Embryonic facial prominence (tissue), 1 donor: ENCODE data around the gene AMBRA1.
"Not testable (repeated sequence)": the region's sequence is repeated elsewhere in the genome, so short reads cannot be mapped to it uniquely, and the experiment has no call there.

ENCODE experiments used
- DNase-seq: peaks from one replicate; pipeline ENCODE4 v3.0.0-alpha.2; 2016; ENCODE audit errors: extremely low spot score

Gene AMBRA1

DNA sequence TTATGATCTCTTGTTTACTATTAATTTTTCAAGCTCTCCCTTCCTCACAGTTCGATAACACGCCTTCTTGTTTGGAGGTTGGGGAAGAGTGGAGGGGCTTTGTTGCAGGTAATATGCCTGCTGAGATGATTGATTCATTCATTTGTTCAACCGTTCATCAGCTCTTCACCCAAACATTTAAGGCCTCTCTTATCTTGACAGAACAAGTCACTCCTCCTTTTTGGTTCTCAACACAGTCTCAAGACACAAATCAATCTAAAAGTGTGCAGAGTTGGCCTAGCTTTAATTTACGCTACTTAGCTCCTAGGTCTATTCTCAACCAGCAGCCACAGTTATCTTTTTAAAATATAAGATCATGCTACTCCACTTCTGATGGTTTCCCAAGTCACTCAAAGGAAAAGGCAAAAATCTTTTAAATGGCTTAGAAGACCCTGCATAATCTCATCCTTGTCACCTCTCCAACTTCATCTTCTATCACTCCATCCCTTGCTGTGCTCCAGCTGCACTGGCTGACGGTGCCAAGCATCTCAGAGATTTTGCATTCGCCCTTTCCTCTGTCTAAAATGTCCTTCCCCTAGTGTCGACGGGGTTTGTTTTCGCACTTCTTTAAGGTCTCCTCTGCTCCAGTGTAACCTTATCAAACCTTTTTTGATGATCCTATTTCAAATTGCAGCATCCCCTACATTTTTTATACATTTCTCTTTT is 60.3 kb downstream of the AMBRA1 start:
- no peak for DNase-seq

DNA sequence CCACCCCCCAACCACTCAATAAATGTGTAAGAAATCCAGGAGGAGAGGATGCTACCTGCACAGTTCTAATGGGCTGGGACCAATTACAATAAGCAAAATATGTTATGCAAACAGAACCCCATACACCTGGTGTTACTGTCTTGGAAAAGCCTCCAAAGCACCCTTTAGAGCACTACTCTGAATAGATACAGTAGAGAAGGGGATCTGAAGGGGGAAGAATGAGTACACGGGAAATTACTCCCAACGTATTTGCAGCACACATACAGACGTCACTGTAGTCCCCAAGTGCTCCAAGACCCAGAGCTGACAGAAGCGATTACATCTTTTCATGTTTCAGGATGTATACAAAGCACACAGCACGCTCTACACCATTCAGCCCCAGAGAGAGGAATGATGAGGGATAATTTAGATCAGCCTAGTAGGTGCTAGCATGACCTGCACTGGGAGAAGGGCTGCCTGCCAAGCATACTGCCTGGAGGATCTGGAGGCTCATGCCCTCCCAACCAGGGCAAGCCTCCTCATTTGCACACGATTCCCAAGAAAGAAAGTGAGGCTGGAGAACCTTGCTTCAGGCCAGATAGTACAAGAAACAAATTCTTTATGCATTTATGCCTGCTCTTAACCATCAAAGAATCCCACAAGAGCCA is 63.8 kb downstream of the AMBRA1 start:
- DNase-seq, result no peak

DNA sequence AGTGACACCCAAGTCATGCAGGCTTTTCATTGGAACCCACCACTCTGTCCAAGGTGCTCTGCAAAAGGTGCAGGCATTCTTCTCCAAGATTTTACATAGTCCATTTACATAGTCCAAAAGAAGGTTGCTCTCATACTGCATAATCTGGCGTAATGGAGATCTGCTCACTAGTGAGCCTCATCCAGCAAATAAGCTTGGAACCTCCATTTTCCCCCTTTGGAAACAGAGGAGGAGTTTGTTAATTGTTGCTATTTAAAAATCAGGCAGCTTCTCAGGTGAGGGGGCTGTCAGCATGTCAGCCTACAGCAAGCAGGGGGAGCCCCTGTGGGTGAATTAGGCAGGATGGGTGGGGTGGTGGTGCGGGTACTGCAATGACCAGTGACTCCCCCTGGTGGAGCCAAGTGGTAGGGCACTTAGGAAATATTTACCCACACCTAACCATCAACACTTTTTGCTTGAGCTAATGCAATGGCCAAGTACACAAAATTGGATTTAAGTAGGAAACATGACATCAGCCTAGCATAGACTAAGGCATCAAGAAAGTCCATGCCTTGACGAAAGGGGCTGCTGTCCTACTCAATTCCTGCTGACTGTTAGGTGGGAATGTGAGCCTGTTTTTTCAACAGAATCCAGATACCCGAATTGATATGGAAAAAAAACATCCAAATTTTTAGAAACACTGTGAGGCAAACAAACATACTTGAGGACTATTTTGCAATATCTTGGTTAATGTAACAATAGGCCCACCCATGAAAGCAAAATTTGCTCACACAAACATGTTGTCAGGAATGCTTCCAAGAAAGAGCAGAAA is 64.5 kb downstream of the AMBRA1 start:
- no peak for DNase-seq

DNA sequence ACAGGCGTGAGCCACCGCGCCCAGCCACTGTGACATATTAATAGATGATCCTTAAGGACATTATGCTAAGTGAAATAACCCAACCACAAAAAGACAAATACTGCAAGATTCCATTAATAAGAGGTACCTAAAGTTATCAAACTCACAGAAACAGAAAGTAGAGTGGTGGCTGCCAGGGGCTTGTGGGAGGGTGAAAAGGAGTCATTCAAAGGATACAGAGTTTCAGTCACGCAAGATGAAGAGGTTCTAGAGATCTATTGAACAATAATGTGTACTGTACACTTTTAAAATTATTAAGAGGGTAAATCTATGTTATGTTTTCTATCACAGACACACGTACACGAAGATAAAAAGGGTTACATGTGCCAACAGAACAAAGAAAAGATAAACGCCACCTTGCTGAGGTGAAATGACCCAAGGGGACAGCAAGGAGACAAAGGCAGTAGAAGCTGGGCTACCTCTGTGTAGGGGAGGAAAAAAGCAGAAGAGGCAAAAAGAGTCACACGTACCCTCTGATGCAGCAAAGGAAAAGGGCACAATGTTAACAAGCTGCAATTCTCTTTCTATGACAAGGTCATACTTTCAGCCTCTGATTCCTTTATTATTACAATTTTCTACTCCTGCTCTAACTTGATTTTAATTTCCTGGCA is 65.3 kb downstream of the AMBRA1 start:
- DNase-seq, result no peak

DNA sequence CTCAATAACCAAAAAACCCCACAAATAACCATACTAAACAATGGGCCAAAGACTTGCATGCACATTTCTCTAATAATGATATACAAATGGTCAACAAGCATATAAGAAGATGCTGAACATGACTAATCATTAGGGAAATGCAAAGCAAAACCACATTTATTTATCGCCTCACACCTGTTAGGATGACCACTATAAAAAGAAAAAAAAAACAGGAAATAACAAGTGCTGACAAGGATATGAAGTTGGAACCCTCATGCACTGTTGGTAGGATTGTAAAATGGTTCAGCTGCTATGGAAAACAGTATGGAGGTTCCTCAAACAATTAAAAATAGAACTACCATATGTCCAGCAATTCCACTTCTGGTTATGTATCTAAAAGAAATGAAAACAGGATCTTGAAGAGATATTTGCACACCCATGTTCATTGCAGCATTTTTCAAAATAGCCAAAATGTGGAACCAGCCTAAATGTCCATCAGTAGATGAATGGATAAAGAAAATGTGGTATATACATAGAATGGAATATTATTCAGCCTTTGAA is 66.2 kb downstream of the AMBRA1 start:
- no peak for DNase-seq

DNA sequence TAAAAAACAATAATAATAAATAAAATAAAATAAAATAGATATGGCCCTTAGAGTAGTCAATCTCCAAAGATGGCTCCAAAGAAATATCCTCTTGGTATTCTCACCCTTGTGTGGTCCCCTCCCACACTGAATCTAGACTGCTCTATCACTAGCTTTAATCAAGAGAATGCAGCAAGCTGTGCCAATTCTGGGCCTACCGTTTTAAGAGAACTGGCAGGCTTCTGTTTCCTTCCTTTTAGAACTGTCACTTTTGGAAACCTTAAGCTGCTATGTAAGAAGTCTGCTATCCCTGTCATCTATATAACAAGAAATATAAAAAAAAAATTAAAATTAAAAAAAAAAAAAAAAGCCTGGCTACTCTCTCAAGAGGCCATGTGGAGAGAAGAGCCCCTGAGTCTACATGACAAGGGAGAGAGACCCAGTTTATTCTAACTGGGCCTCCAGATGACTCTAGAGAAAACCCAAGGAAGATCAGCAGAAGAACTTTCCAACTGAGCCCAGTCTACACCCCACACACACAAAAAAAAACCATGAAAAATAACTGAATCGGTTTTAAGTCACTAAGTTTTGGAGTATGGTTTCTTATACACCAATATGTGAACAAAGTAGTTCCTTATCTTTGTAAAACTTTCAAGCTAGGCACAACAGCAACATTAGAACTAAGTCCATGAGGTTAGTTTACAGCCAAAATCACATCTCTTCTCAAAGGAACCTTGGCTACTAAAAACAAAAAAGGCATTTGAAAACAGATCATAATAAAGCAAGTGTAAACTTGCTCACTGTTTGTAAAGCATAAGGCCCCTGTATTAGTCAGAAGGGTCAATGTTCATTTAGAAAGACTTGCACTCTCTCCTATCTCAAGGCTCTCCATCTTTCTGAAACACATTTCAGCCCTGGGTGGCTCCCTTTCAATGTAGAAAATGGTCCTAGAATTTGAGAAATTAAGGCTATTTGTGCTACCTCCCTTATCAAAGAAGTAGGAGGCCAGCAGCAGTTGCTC is 67.3 kb downstream of the AMBRA1 start:
- no peak for DNase-seq

DNA sequence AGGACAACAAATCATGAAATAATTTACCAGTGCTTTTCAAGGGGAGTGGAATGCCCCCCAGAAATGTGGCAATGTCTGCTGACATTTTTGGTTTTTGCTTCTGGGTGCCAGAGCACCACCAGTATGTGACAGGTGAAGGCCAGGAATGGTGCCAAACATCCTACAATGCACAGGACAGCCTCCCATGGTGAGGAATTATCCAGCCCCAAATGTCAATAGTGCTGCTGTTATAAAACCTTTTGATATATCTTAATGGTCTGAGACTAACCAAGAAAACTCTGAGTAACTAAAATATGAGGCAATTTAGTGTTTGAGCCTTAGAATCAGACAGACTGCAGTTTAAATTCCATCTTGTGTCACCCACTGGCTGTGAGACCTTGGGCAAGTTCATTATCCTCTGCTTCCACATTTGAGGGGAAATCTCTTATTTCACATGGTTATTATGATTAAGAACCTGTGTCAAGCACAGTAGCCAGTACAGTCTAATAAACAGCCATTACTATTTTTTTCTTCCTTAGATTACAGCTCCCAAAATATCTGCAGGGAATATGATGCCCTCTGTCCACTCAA is 69.5 kb downstream of the AMBRA1 start:
- no peak for DNase-seq

DNA sequence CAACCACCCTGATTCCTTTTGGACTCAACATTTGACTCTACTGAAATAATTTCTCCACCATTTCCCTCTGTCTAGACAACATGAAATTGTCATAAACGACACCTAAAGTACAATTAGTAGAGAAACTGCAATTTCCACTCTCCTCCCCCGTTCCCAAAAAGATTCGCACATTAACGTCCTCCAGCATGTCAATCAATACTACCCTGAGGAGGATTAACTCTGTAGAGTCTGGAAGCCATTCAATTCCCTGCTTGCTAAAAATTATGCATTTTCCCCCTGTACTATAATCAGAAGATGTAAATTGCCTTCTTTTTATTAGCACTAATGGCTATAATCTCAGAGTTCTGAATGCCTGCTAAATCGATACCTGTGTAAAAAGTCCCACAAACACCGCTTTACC is 70.5 kb downstream of the AMBRA1 start:
- no peak for DNase-seq

DNA sequence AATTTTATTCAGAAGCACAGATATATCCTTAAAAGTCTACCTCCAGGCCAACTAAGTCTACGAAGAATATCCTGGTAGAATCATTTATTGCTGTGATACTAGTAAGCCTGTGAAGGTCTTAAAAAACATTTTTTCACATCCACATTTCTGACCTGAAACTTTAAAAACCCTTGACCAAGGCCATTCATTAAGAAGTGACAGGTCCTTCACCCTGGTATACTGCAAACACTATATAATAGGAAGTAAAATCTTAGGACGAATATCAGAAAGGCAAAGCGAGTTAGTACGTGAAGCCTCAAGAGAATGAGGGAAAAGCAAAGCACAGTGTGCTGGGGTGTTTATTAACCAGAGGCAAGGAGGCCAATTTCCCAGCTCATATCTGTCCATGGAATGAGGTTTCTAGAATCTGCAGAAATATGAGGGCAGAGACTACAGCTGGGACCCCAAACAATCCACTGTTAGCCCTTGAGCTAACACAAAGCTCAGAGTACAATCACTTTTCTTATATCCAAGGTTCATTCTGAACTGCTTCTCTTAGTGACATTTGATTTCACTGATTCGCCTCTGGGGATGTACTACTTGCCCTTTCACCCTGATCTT is 71.0 kb downstream of the AMBRA1 start:
- DNase-seq, result no peak

DNA sequence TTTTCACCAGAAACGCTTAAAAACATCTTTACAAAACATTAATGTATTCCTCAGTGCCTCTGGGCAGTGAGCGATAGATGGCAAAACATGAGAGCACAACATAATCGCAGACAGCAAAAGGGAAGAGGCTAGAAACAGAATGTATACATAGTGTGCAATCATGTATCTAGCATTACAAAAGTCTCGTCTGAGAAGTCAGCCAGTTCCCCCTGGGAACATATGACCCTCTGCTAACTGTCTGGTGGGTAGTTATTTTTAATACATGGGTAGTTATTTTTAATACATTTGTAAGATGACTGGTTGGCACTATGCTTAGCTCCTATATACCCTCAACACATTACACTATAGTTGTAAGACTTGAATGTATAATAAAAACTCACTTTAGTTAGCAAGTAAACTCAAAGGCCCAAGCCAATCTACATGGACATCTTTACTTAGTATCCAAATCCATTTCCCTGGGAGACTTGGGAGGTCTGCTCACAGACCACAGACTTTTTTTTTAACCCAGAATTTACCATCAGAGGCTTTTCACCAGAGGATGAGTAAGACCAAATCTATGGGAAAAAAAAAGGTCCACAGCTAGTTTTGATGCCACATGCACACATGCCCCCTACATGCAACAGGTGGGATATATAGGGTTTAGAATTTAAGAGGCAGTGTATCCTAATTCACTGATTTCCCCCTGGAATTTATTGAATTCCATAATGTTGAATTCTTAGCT is 71.7 kb downstream of the AMBRA1 start:
- DNase-seq, result no peak

DNA sequence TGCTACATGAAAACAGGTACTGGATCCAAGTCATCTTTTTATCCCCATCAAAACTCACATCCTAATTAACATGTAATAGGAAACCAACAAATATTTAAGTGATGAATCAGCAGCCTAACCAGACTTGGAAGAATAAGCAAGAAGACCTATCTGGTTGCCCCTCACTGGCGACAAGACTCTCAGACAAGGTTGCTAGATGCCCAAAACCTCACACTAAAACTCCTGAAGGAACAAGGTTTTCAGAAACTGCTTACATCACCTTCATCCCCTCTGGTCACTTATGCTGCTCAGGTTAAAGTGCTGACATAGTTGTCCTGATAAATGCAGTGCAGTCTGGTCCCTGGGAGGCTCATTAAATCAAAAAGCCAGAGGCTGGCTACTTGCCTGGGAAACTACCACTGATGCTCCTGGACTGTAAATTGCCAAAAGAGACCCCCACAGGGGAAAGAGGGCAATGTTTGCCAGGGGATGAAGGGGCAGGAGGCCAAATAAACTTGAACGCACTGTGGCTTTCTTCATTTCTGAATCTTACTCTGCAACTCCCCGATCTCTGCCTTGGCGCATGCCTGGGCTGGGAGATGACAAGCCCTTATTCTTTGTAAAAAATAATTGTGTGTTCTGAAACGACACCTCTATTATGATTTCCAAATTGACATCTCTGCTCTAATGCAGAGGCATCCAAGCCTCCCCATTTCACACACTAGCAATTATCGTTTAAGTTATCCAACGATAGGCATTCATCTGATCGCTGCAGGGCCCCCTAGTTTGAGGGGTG is 72.7 kb downstream of the AMBRA1 start:
- DNase-seq, result no peak

DNA sequence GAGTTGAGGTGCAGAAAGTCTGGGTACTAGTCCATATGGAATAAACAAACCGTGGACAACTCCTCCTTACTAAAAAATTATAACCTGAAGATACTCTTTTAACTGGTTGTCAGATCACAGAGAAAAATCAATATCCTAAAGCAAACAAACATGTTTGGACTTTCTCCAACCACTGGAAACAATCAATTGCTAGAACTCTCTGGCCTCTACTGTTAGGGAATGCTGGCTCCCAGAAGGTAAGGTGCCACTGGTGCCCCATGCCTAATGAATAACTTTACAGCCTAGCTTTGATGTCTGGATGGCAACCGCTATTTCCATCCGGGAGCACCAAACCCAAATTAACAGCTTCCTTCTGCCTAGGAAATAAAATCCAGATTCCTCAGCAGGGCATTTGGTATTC is 74.5 kb downstream of the AMBRA1 start:
- DNase-seq, result no peak

DNA sequence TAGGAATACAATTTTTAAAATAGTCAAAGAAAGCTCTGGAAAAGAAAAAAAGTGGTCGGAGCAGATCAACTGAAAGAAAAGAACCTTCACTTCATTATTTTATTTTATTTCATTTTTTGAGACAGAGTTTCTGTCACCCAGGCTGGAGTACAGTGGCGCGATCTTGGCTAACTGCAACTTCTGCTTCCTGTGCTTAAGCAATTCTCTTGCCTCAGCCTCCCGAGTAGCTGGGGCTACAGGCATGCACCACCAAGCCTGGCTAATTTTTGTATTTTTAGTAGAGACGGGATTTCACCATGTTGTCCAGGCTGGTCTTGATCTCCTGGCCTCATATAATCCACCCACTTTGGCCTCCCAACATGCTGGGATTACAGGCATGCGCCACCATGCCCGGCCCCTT is 74.9 kb downstream of the AMBRA1 start:
- DNase-seq, result not testable (repeated sequence)

DNA sequence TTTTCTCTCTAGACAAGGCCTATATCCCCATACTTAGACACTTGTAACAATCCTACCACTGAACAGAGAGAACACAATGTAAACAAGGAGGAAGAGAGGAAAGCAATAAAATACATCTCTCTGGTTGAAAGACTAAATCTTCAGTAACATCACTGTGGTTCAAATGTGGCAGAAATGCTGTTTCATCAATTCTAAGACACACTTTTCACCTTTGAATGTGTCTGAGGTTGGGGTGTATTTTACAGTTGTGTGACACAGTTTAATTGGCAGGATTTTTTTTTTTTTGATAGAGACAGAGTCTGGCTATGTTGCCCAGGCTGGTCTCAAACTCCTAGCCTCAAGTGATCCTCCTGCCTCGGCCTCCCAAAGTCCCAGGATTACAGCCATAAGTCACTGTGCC is 79.5 kb downstream of the AMBRA1 start:
- no peak for DNase-seq

DNA sequence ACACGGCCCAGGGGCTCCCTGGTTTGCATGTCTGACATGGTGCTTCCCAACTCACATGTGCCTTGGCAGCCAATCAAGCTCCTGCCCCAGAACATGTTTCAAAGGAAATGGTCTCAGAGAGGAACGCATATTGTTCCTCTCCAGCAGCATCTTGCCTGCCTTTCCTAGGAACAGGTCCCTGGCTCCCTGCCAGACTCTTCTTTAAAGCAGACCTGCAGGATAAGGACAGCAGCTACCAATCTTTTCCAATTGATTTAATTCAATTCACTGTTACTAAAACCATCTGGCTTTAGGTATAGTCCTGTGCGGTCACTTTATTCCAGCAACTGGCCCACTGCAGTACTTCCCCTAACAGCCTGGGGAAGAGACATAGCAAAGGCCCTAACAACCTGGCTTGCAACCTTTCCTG is 79.9 kb downstream of the AMBRA1 start:
- peak; percentile 17 for DNase-seq

DNA sequence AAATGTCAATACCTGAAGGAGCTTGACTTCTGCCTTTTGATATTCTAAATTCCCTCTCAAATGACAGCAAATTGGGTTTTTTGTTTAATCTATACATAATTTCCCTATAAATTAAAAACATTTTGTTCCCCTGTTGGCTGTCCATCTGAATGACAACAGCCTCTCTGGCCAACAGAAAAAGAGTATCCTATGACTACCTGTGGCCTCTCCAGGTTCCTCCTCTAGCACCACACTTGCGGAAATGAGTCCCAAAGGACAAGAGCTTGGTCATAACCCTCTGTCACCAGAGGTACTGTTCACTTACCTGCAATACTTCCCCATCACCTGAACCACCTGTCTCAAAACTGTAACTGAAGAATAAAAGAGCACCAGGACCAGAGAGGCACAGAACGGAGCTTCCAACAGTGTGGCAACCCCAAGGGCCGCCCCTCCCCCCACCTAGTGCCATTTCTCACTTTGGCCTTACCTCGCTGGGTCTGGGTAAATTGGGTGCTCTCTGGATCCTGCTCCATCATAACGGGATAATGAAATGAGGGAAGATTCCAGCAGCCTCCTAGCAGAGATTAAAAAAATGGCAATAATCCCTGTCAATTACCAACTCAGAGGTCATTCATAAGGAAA is 81.5 kb downstream of the AMBRA1 start:
- no peak for DNase-seq

DNA sequence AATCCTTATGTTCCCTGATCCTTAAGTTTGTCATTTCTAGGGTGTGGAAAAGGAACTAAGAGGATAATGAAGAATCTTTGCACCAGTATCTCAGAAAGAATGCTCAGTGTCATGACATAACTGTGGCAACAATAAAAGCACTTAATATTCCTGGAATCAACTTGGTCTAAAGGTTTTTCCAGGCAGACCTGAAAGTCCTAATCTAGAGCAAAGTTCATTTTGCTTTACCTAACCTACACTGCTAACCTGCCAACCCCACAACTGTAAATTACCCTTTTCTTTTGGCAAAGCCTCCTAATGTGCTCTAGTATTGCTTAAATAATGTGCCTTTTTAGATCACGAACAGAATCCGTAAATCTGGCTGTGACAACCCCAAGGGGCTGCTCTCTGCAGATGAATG is 82.5 kb downstream of the AMBRA1 start:
- DNase-seq, result no peak

DNA sequence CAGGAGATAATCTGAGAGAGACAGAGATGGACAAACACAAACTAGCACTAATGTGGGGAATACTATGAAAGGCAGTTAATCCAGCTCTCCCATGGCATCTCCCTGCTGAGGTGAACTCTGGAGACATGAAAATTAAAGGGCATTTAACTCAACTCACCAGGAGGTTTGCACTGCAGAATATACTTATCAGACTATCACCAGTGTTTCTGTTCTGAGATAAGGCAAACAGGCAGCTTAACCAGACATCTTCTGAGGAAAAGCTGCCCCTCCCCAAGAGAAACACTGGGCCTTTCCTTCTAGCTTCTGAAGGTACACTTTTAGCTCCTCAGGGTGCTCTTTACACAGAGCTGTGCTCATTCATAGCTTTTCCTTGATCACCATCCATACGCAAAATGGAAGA is 85.5 kb downstream of the AMBRA1 start:
- DNase-seq, result no peak
